ENCODE data around the gene PRPF19.

PRPF19 gene

GRCh38 chr11:60878245-60879101, 27.9 kb downstream of the PRPF19 start:
- in situ Hi-C loops (cut with HindIII; ENCODE audit: low sequenced_read_pairs) = no loop called here

DNA sequence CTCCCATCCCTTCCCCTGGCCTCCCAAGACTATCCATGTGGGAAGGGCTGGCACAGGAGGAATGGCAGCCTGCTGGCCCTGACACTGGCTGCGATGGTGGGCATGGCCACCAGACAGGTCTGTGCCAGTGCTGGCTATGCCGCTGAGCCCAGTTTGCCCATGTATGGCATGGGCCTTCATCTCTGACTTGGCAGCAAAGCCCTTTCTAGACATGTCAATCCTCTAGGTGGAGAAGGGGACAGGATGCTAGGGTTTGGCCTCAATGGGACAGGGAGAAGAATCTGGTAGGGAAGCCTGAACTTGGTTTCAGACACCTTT, 30.3 kb downstream of the PRPF19 start:
- in situ Hi-C loops (cut with HindIII; ENCODE audit: low sequenced_read_pairs) = no loop called here

DNA sequence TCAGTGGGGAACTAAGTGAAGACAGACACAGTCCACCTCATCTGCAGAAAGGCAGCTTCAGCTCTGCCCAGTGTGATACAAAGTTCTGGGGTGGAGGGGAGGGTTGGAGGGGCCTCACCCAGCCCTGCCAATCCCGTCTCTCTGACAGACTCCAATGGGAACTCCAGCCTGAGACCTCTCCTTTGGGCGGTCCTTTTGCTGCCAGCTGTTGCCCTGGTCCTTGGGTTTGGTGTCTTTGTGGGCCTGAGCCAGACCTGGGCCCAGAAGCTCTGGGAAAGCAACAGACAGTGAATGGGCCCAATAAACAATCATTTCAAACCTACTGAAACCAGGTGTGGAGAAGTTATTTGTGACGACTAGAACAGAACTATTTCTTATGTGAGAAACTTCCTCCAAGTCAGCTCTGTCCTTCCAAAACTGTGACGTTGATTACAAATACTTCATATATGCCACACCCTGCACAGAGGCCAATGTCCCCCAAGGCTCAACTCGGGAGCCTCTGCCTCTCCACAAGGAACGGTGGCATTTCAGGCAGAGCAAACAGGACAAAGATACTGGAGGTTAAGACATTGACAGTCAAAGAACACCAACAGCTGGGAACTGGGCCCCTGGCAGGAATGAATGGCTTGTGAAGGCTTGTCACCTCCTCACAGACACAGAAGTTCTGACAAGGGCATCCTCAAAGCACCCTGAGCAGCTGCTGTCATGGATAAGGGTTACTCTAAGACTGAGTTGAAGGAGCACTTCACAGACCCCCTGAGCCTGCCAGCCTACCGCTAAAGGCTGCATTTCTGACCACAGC, 30.8 kb downstream of the PRPF19 start:
- in situ Hi-C loops (cut with HindIII; ENCODE audit: low sequenced_read_pairs) = no loop called here

DNA sequence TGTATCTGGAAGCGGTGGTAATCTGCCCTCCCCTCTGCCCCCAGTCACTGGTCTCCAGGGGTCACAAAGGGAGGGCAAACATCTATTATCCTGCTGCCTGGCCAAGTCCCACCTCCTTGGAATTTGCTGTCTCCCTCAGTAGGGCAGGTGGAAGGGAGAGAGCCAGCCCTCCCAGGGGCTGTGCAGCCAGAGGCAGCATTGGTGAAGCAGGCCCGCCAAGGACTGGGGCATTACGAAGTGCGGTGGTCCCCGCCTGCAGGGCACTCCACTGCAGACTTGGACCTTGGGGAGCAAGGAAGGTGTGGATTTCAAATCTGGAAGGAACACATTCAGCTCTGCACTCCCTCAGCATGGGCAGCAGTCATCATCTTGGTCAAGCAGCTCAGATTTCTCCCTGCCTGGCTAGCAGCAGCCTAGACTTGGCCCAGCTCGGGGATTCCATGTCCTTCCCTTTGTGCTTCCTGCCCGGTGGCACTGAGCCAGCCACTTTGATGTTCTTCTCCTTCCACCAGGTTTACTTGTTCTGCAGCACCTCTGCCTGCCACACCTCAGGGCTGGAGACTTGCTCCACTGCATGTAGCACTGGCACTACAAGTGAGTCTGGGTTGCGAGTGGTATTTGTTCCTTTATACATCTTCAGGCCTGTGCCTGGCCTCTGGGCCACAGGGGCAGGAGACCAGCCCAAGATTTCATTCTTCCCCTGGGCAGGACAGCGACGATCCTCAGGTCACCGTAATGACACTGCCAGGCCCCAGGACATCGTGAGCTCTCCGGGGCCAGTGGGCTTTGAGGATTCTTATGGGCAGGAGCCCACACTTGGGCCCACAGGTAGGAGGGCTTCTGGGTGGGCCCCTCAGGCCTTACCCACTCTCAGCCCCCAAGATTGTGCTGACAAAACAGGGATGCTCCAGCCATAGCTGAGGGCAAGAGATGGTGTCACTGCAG, 31.7 kb downstream of the PRPF19 start:
- in situ Hi-C loops (cut with HindIII; ENCODE audit: low sequenced_read_pairs) = no loop called here

DNA sequence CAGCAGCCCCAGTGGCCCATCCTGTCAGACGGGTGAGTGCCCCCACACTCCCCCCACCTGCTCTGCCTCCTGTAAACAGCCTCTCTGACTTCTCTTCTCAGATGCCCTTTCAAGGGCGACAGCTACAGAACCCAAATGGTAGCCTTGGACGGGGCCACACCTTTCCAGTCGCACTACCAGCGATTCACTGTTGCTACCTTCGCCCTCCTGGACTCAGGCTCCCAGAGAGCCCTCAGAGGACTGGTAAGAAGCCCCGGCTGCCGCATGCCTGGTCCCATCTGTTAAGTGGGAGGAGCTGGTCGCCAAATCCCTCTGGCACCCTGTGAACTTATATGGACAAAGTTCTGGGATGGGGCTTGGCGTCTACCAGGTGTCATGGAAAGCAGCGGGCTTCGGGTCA, 32.9 kb downstream of the PRPF19 start:
- in situ Hi-C loops (cut with HindIII; ENCODE audit: low sequenced_read_pairs) = no loop called here

DNA sequence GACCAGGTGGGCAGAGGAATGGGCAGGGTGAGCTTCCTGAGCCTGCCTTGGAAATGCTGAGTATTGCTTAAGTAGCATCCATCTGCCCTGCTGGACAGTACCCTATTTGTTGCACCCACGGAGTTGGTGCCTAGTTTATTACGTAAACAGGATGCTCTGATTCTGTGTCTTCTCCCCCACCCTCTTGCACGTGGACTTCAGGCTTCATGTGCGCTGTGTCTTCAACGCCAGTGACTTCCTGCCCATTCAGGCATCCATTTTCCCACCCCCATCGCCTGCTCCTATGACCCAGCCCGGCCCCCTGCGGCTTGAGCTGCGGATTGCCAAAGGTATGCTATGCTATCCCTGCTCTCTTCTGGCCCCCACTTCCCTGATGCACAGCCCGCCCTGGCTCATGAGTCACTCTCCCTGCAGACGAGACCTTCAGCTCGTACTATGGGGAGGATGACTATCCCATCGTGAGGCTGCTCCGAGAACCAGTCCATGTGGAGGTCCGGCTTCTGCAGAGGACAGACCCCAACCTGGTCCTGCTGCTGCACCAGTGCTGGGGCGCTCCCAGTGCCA, 33.3 kb downstream of the PRPF19 start:
- in situ Hi-C loops (cut with HindIII; ENCODE audit: low sequenced_read_pairs) = no loop called here

GRCh38 chr11:60872124-60872960, 34.0 kb downstream of the PRPF19 start:
- in situ Hi-C loops (cut with HindIII; ENCODE audit: low sequenced_read_pairs) = no loop called here

DNA sequence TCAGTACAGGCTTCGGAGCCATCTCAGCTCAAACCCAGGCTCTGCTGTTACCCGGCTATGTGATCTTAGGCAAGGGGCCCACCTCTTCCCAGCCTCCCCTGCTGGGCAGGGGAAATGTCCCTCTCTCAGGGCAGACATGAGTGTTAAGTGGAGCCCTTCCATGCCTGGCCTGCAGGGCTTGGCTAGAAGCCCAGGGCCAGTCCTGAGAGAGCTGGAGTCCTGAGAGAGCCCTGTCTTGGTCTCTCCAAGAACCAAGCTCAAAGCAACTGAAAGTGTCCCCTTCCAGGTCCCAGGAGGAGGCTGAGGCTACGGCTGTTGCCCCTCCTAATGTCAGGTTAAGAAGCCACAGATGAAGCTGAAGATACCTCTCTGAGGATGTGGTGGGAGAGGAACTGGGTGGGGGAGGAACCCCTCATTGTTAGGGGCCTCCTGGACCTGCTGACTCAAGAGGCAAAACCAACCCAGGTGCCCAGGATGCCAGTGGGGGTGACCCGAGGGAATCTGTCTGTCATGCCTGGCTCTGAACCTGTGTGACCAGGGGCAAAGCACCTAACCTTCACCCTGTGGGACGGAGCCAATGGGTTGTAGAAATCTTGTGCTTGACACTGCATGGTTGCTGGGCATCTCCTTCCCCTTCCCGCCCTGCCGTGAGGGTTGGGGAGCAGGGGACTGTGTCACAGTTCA, 34.9 kb downstream of the PRPF19 start:
- in situ Hi-C loops (cut with HindIII; ENCODE audit: low sequenced_read_pairs) = no loop called here

DNA sequence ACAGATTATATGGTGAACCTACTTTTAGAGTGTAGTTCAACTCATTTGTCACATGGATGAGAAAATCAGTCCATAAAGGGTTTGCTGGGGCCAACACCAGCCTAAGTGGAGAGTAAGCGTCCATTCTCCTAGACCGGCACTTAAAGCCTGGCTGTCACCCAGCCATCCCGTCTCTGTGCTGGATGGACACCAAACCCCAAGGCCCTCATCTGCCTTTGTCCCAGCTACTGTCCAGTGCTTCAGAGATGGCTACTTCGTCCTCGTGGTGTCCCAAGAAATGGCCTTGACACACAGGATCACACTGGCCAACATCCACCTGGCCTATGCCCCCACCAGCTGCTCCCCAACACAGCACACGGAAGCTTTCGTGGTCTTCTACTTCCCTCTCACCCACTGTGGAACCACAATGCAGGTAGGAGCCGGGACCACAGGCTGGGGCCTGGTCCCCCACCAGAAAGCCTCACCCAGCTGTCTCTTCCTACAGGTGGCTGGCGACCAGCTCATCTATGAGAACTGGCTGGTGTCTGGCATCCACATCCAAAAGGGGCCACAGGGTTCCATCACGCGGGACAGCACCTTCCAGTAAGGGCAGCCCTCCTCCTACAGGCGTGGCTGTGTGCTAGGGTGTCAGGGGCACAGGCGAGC, 35.5 kb downstream of the PRPF19 start:
- in situ Hi-C loops (cut with HindIII; ENCODE audit: low sequenced_read_pairs) = no loop called here

DNA sequence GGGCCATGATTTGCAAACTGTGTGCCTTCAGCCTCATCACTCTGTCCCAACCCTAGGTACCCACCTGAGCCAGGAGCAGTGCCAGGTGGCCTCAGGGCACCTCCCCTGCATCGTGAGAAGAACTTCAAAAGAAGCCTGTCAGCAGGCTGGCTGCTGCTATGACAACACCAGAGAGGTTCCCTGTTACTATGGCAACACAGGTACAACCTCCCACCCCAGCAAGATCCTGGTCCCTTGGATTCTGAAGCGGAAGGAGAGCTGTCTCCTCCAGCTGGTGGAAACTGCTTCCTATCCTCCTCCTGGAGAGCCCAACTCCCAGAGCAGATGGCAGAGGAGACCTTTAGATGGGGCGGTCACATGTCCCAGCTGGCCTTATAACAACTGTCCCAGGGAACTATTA, 36.1 kb downstream of the PRPF19 start:
- in situ Hi-C loops (cut with HindIII; ENCODE audit: low sequenced_read_pairs) = no loop called here

GRCh38 chr11:60869451-60869825, 36.9 kb downstream of the PRPF19 start:
- in situ Hi-C loops (cut with HindIII; ENCODE audit: low sequenced_read_pairs) = loop anchor here (5.0 kb wide), 1 partner anchor 33 kb away; no protein-coding TSS in a partner anchor

- in situ Hi-C loops (cut with HindIII; ENCODE audit: low sequenced_read_pairs) = loop anchor here (5.0 kb wide), 1 partner anchor 33 kb away; no protein-coding TSS in a partner anchor
Measured at GRCh38 chr11:60868682-60869450, 37.5 kb downstream of the PRPF19 start.

DNA sequence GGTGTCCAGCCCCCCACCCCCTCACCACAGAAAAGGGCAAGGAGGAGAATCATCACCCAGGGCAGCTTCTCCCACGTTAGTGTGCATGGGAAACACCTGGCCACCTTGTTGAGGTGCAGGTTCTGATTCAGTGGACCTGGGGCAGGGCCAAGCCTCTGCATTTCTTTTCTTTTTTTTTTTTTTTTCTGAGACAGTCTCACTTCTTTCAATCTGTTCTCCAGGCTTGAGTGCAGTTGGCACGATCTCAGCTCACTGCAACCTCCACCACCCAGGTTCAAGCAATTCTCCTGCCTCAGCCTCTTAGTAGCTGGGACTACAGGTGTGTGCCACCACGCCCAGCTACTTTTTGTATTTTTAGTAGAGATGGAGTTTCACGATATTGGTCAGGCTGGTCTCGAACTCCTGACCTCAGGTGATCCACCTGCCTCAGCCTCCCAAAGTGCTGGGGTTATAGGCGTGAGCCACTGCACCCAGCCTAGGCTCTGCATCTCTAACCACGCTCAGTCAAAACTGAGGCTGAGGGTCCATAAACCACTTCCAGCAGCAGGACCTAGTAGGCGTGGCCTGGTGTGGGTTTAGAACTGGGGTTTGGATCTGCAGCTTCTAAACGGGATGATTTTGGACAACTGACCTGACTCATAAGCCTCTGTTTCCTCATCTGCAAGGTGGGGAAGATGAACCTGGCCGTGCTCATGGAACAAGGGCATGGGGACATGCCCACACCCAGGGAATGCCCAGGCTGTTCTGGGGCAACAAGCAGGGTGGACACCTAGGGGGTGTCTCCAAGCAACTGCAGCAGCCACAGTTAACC, 38.3 kb downstream of the PRPF19 start:
- in situ Hi-C loops (cut with HindIII; ENCODE audit: low sequenced_read_pairs) = loop anchor here (5.0 kb wide), 1 partner anchor 34 kb away; no protein-coding TSS in a partner anchor

GRCh38 chr11:60866911-60867870, 39.2 kb downstream of the PRPF19 start, which contains the start of gene ZP1:
TSS of gene ZP1 (plus strand) at chr11:60867542. CDS start at chr11:60867562, 20 bp downstream.
- in situ Hi-C loops (cut with HindIII; ENCODE audit: low sequenced_read_pairs) = loop anchor here (5.0 kb wide), 1 partner anchor 35 kb away; no protein-coding TSS in a partner anchor

DNA sequence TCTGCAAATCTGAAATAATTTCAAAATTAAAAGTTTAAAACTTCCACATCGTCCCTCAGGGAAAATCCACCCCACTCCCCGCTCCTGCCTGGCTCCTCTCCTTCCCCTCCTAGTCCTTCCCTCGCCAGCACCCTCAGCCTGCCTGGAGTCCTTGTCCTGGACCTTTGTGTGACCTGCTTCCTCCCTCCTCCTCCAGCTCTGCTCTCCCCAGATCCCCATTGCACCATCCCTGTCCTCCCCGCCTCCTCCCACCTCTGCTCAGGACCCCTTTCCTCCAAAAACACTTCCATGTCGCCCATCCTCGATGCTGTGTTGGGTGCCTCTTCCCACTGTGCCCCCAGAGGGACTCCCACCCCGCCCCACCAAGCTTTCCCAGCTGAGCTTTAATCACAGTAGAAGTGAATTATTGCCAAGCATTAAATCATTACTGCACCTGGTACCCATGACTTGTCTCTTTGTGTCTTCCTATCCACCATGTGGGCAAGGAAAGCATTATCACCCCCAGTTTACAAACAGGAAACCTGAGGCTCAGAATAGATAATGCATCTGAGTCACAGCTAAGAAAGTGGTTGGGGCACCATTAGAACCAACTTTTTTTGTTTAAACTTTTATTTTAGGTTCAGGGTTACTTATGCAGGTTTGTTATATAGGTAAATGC, 41.4 kb downstream of the PRPF19 start:
- in situ Hi-C loops (cut with HindIII; ENCODE audit: low sequenced_read_pairs) = loop anchor here (5.0 kb wide), 1 partner anchor 37 kb away; no protein-coding TSS in a partner anchor
